Fibroblast of skin of left quadriceps (primary cell): Measurements from ENCODE around the gene DAPK1.
A peak's percentile ranks its signal among the peaks of the same experiment; 100 is the strongest.

Source experiments
- DNase-seq, 2 experiments: peaks; one replicate each; pipeline ENCODE4 v3.0.0-alpha.2; 2013; ENCODE audit warnings: low read depth in 2 of 2

Gene DAPK1

GRCh38 chr9:87685871-87686519 is 188.3 kb downstream of the DAPK1 start:
- DNase-seq = no peak

GRCh38 chr9:87686520-87687090 is 188.9 kb downstream of the DAPK1 start:
- no peak for DNase-seq

- no peak for DNase-seq
These were observed 189.5 kb downstream of the DAPK1 start for GRCh38 chr9:87687207-87687606.

- no peak for DNase-seq
These were observed 196.6 kb downstream of the DAPK1 start for GRCh38 chr9:87694236-87694755.

GRCh38 chr9:87695523-87695922 is 197.9 kb downstream of the DAPK1 start:
- no peak for DNase-seq

- no peak for DNase-seq
These were observed 199.0 kb downstream of the DAPK1 start for GRCh38 chr9:87696641-87697040.

- no peak for DNase-seq
These were observed 200.6 kb downstream of the DAPK1 start for GRCh38 chr9:87698069-87698809.

- no peak for DNase-seq
These were observed 202.2 kb downstream of the DAPK1 start for GRCh38 chr9:87699835-87700234.

GRCh38 chr9:87701491-87701890 is 203.8 kb downstream of the DAPK1 start:
- no peak for DNase-seq

- DNase-seq = peak; percentile 71 to 72
These were observed 204.3 kb downstream of the DAPK1 start for GRCh38 chr9:87701931-87702421.

- DNase-seq = no peak
These were observed 205.3 kb downstream of the DAPK1 start for GRCh38 chr9:87702921-87703320.

GRCh38 chr9:87703636-87704276 is 206.1 kb downstream of the DAPK1 start:
- DNase-seq = no peak

- no peak for DNase-seq
These were observed 206.7 kb downstream of the DAPK1 start for GRCh38 chr9:87704342-87704741.

GRCh38 chr9:87706066-87706739 is 208.5 kb downstream of the DAPK1 start:
- no peak for DNase-seq

GRCh38 chr9:87707805-87708506 is 210.3 kb downstream of the DAPK1 start:
- DNase-seq = no peak

GRCh38 chr9:87708546-87708945 is 210.9 kb downstream of the DAPK1 start:
- no peak for DNase-seq

GRCh38 chr9:87708986-87709728 is 211.5 kb downstream of the DAPK1 start:
- DNase-seq = no peak

- no peak for DNase-seq
These were observed 212.8 kb downstream of the DAPK1 start for GRCh38 chr9:87710443-87710842.

GRCh38 chr9:87711857-87712800 is 214.5 kb downstream of the DAPK1 start:
- peak in 1 of 2 experiments; percentile 39 for DNase-seq
